Hematopoietic multipotent progenitor cell treated with erythropoietin and hydrocortisone succinate and interleukin-3 and kit ligand, for 17 days (in vitro differentiated cells): Measurements from ENCODE around the gene TBC1D22A.
"Not testable (repeated sequence)": the region's sequence is repeated elsewhere in the genome, so short reads cannot be mapped to it uniquely, and the experiment has no call there.

Experiments
- DNase-seq: peaks from one replicate; pipeline ENCODE4 v3.0.0-alpha.2; 2015; ENCODE audit warnings: low spot score

The TBC1D22A gene

GRCh38 chr22:47156352-47157092, 394.1 kb downstream of the TBC1D22A start:
- DNase-seq, result no peak

DNA sequence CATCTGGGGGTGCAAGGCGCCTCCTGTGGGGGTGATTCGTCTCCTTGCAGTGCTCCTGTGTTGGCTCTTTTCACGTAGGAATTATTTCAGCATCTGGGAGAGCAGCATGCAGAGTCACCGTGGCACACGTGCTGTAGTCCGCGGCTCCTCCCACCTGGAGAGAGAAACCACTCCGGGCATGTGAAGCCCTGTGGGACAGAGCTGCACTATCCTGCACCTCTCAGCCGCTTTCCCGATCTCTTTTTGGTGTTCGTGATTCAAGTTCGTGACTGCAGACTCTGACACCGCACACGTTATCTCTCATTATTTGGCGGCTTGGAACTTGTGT, 394.6 kb downstream of the TBC1D22A start:
- no peak for DNase-seq

GRCh38 chr22:47157486-47158270, 395.2 kb downstream of the TBC1D22A start:
- DNase-seq, result no peak

DNA sequence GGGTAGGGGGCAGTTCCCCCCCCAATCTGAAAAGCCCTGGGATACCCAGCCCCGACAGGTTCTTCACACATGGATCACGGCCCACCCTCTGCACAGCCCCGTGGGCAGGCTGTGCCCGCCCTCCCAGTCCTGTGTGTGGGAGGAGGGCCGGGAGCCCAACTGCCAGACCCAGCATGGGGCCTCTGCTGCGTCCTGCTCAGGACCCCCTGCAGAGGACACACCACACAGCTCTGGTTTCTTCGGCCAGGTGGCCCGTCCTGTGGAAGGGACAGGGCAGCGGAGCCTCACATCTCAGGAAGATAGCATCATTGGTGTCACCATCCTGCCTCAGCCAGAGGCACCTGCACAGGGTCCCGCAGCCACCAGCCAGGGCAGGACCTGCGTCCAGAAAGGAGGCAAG, 396.0 kb downstream of the TBC1D22A start:
- DNase-seq, result no peak

- DNase-seq, result no peak
Measured at GRCh38 chr22:47159592-47159991, 397.1 kb downstream of the TBC1D22A start.

- no peak for DNase-seq
Measured at GRCh38 chr22:47160141-47160541, 397.7 kb downstream of the TBC1D22A start.

- DNase-seq, result no peak
Measured at GRCh38 chr22:47160781-47161520, 398.5 kb downstream of the TBC1D22A start.

DNA sequence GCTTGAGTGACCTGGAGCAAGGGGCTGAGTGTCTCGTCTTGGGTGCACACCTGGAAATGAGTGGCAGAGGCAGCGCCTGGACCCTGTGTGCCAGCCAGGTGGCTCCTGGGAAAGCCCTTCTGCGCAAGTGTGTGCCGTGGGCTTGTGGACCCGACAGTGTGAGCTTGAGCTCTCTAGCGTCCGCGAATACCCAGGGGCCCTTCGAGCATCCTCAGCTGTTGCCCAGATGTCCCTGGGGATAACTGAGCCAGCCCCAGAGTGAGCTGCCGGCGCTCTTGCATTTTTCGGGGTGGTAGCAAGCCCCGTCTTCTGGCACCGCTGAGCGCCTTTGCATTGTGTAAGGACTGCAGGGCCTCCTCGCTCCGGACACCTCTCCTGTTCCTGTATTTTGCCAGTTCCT, 399.2 kb downstream of the TBC1D22A start:
- no peak for DNase-seq

DNA sequence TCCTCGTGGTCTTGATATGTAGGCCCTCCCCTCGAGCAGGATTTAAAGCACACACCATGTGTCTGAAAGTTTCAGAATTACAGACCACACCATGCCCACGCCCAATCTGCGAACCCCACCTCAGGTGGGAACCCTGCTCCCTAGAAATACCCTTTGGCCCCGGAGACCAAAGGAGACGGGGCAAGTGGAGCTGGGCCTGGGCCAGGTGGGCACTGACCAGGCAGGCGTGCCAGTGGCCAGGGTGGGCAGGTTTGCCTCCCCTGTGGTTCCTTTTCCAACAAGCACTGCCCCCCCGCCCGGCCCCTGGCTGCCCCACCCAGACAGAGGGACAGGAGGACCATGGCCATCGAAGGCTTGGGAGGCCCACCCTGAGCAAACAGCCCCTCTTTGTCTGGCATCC, 400.4 kb downstream of the TBC1D22A start:
- DNase-seq, result no peak

GRCh38 chr22:47163481-47163855, 401.0 kb downstream of the TBC1D22A start:
- no peak for DNase-seq

- DNase-seq, result no peak
Measured at GRCh38 chr22:47163856-47164513, 401.5 kb downstream of the TBC1D22A start.

DNA sequence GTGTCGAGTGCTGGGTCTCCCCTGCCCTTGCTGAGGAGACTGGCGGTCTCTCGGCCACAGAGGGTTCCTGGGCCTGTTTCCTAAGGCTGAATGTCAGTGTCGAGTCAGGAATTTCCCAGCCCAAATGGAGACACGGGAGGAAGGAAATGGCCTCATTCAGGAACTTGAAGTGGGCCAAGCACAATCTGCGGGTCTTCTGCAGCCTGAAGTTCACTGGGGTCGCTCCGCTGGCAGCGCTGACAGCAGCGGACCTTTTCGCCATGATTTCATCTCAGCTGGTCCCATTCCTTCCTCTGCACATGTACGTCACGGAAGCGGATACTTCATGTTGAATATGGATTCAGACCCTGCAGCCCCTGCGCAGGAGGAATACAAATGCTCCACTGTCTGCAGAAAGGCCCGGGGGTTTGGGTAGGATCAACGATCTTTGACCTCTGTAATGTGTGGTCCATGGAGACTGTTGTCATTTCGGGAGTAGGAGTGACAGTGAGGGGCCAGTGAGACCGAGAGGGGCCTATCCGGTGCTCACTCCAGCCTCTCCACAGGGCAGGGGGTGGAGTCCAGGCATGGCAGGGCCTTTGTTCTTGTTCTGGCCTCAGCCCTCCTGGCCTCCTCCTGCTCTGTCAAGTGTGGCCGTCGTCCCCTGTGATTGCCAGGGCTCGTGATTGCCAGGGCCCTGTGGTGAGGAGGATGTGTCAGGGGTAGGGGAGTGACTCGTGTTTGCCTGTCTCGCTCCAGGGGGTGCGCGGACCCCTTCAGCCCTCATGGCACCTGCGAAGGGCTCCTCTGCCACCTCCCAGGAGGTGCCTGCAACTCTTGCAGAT, 402.3 kb downstream of the TBC1D22A start:
- no peak for DNase-seq

- DNase-seq, result no peak
Measured at GRCh38 chr22:47165338-47166032, 403.0 kb downstream of the TBC1D22A start.

GRCh38 chr22:47166033-47166404, 403.6 kb downstream of the TBC1D22A start:
- no peak for DNase-seq

- DNase-seq, result no peak
Measured at GRCh38 chr22:47166446-47167016, 404.1 kb downstream of the TBC1D22A start.

GRCh38 chr22:47167056-47167455, 404.6 kb downstream of the TBC1D22A start:
- DNase-seq, result no peak

DNA sequence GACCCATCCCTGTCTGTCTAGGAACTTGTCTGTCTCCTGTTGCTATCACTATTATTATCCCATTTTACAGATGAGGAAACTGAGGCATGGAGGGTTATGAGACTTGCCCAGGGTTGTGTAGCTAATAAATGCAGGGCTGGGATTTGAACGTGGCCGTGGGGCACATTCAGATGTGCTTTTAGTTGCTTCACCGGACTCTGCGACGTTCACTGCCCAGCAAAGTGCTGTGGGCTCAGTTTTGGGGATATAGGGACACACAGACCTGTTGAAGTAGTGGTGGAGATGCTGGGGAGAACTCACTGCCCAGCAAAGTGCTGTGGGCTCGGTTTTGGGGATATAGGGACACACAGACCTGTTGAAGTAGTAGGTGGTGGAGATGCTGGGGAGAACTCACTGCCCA, 405.5 kb downstream of the TBC1D22A start:
- DNase-seq, result not testable (repeated sequence)

DNA sequence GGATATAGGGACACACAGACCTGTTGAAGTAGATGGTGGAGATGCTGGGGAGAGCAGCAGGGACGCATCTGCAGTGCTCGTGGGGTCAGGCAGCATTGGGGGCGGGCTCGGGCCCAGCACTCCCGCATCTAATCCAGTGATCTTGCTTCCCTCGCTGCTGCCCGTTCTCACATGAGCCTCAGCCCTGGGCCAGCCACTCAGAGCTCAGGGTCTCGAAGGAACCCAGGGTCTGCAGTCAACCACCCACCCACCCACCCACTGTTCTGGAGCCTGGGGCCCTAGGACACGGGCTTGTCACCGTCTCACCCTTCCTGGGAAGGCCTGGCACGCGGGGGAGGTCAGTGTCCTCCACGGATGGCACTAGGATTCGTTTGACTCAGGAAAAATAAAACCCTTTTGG, 406.0 kb downstream of the TBC1D22A start:
- DNase-seq, result no peak

GRCh38 chr22:47168900-47169800, 406.7 kb downstream of the TBC1D22A start:
- no peak for DNase-seq

DNA sequence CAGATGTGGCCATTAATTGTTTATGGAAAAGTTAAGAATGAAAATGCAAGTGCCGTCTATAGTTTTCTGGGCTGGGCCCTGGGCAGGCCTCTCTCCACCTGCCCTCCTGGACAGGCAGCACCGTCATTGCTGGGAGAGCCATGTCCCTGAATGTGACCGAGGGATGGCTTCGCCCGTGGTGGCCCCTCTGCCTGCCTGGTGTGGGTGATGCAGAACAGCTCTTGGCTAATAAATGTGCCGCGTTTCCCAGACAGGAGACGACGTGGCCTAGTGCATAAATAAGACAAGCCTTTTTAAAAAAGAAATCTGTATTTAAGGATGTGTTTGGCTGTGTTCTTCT, 407.3 kb downstream of the TBC1D22A start:
- DNase-seq, result no peak
